ENCODE results near the gene MAP7. TPM values are rescaled to one million over a fixed set of nuclear protein-coding genes. Genes with fewer than 3 reads are reported as not detected.

MAP7 gene
- total and polyA plus RNA-seq, 7 experiments from 2014 or later: 0.13 to 1.1 (median 0.17) TPM

DNA sequence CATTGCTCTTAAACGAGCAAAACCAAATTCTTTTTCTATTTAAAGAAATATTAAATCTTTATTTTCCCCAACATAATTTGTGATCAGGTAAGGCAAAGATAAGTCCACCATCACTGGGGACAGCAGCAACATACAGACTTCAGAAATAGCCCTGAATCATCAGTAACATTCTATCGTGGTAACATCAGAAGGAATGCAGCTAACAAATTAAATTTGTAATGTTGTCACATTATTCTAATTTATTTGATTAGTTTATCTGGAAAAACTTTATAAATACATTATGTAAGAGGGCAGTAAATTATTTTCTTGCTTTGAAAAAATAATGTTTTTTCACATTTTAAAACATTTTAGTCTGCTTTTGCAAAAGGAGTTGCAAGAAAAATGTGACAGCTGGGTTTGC lies 206.9 kb downstream of the MAP7 start:
- Mint-ChIP-seq H3K4me3 (no peak overlapping the region), H3K9me3 (no peaks in the 10 kb centered on the region), H3K27me3 (peaks cover 0 to 10% (median 0%) of the 10 kb centered on the region in 5 donors), H3K27ac (no peak overlapping the region), H3K4me1 (peaks cover 0 to 3% (median 0%) of the 10 kb centered on the region in 7 donors), H3K36me3 (no peaks in the 10 kb centered on the region)
- ATAC-seq (no peak), DNase-seq (no peak)
- Histone ChIP-seq H3K36me3 (ENCODE audit: control insufficient read depth in 2 of 3, insufficient read depth in 3 of 3, low read length in 3 of 3) (no peaks in the 10 kb centered on the region), H3K4me1 (ENCODE audit: control insufficient read depth in 2 of 2, insufficient read depth in 2 of 2, low read length in 2 of 2) (no peaks in the 10 kb centered on the region), H3K4me3 (ENCODE audit: low read length) (no peak overlapping the region), H3K9me3 (ENCODE audit: control insufficient read depth in 2 of 3, low read length in 3 of 3) (no peaks in the 10 kb centered on the region), H3K27ac (ENCODE audit: low read depth, low read length) (no peak overlapping the region), H3K27me3 (ENCODE audit: control insufficient read depth in 2 of 2, insufficient read depth in 2 of 2, low read length in 2 of 2) (no peaks in the 10 kb centered on the region)
- ChIA-PET CTCF (interaction anchor here (0.7 kb wide), 1 partner anchor 8 kb away, joined by 5 read pairs; no protein-coding TSS in a partner anchor), POLR2A (no interaction called here)
- intact Hi-C loops (cut with micrococcal nuclease): no loop called here

DNA sequence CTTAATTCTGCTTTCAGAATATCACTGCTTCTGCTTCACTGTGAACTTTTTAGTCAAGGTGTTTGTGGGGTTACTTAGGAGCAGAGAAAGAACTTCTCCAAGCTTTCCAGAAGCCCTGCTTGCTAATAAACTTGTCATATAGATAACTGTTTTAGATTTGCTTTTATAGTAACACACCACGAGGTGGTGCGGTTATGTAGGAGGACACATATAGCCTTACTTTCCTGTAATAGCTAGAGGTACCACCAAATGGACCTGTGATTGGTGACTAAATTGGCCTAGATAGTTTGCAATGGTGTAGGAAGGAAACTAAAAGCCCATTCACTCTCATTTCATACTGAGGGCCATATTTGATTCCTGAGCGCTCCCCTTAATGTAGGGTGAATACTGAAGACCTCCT lies 208.3 kb downstream of the MAP7 start:
- ATAC-seq: no peak
- Mint-ChIP-seq H3K9me3 (no peaks in the 10 kb centered on the region), H3K4me3 (no peak overlapping the region), H3K4me1 (no peaks in the 10 kb centered on the region), H3K27me3 (peaks cover 0 to 12% (median 0%) of the 10 kb centered on the region in 5 donors), H3K36me3 (no peaks in the 10 kb centered on the region), H3K27ac (no peak overlapping the region)
- no peak overlapping the region for H3K4me3 ChIP-seq (ENCODE audit: low read length)
- H3K36me3 ChIP-seq (ENCODE audit: control insufficient read depth in 2 of 3, insufficient read depth in 3 of 3, low read length in 3 of 3): no peaks in the 10 kb centered on the region
- no peaks in the 10 kb centered on the region for H3K9me3 ChIP-seq (ENCODE audit: control insufficient read depth in 2 of 3, low read length in 3 of 3)
- no peaks in the 10 kb centered on the region for H3K4me1 ChIP-seq (ENCODE audit: control insufficient read depth in 2 of 2, insufficient read depth in 2 of 2, low read length in 2 of 2)
- no peak for DNase-seq
- H3K27me3 ChIP-seq (ENCODE audit: control insufficient read depth in 2 of 2, insufficient read depth in 2 of 2, low read length in 2 of 2): no peaks in the 10 kb centered on the region
- ChIA-PET POLR2A (no interaction called here), CTCF (no interaction called here)
- no peak overlapping the region for H3K27ac ChIP-seq (ENCODE audit: low read depth, low read length)
- intact Hi-C loops (cut with micrococcal nuclease): no loop called here

DNA sequence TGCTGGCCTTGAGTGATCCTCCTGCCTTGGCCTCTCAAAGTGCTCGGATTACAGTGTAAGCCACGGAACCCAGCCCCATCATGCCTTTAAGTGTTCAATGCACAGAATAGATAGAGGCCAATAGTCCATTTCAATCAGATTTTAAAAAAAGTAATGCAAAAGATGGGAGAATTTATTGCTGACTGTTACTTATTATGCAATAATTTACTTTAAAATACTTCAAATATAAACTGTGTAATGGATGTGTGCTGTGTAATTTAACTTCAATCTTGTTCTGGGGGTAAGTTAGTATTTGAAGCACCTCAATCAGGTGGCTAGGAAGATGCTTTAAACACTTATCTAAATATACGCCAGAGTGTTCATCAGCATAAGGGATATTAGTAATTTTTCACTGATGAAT lies 208.9 kb downstream of the MAP7 start:
- no peak overlapping the region for H3K4me3 Mint-ChIP-seq
- no peaks in the 10 kb centered on the region for H3K36me3 ChIP-seq (ENCODE audit: control insufficient read depth in 2 of 3, insufficient read depth in 3 of 3, low read length in 3 of 3)
- no peaks in the 10 kb centered on the region for H3K27me3 ChIP-seq (ENCODE audit: control insufficient read depth in 2 of 2, insufficient read depth in 2 of 2, low read length in 2 of 2)
- DNase-seq: no peak
- H3K9me3 Mint-ChIP-seq: no peaks in the 10 kb centered on the region
- no peaks in the 10 kb centered on the region for H3K4me1 ChIP-seq (ENCODE audit: control insufficient read depth in 2 of 2, insufficient read depth in 2 of 2, low read length in 2 of 2)
- H3K27ac ChIP-seq (ENCODE audit: low read depth, low read length): no peak overlapping the region
- no peak overlapping the region for H3K27ac Mint-ChIP-seq
- H3K9me3 ChIP-seq (ENCODE audit: control insufficient read depth in 2 of 3, low read length in 3 of 3): no peaks in the 10 kb centered on the region
- no peak for ATAC-seq
- no peak overlapping the region for H3K4me3 ChIP-seq (ENCODE audit: low read length)
- peaks cover 0 to 13% (median 0%) of the 10 kb centered on the region in 5 donors for H3K27me3 Mint-ChIP-seq
- H3K36me3 Mint-ChIP-seq: no peaks in the 10 kb centered on the region
- intact Hi-C loops (cut with micrococcal nuclease): no loop called here
- H3K4me1 Mint-ChIP-seq: no peaks in the 10 kb centered on the region
- ChIA-PET POLR2A (no interaction called here), CTCF (no interaction called here)

DNA sequence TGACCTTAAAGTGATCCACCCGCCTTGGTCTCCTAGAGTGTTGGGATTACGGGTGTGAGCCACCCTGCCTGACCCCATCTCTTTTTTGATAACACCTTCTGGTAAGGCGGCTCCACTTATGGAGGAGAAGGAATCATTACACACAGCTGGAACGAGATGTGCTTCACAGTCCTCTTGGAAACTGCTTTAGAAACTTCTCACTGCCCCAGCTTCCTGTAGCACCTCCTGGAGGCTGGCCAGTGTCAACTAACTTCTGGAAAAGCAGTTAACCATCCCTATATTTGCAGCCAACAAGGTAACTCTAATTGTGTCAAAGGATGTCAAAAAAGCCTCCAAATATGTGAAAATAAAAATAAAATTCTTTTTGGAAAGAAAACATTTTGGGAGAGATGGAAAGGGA lies 211.7 kb downstream of the MAP7 start:
- intact Hi-C loops (cut with micrococcal nuclease): no loop called here
- Mint-ChIP-seq H3K27ac (no peak overlapping the region), H3K9me3 (no peaks in the 10 kb centered on the region), H3K27me3 (peaks cover 0 to 11% (median 0%) of the 10 kb centered on the region in 5 donors), H3K4me1 (no peaks in the 10 kb centered on the region), H3K4me3 (no peak overlapping the region), H3K36me3 (no peaks in the 10 kb centered on the region)
- no peaks in the 10 kb centered on the region for H3K9me3 ChIP-seq (ENCODE audit: control insufficient read depth in 2 of 3, low read length in 3 of 3)
- H3K36me3 ChIP-seq (ENCODE audit: control insufficient read depth in 2 of 3, insufficient read depth in 3 of 3, low read length in 3 of 3): no peaks in the 10 kb centered on the region
- ChIA-PET POLR2A (no interaction called here), CTCF (no interaction called here)
- no peak for ATAC-seq
- no peak overlapping the region for H3K27ac ChIP-seq (ENCODE audit: low read depth, low read length)
- H3K4me1 ChIP-seq (ENCODE audit: control insufficient read depth in 2 of 2, insufficient read depth in 2 of 2, low read length in 2 of 2): no peaks in the 10 kb centered on the region
- H3K27me3 ChIP-seq (ENCODE audit: control insufficient read depth in 2 of 2, insufficient read depth in 2 of 2, low read length in 2 of 2): no peaks in the 10 kb centered on the region
- no peak for DNase-seq
- H3K4me3 ChIP-seq (ENCODE audit: low read length): no peak overlapping the region

DNA sequence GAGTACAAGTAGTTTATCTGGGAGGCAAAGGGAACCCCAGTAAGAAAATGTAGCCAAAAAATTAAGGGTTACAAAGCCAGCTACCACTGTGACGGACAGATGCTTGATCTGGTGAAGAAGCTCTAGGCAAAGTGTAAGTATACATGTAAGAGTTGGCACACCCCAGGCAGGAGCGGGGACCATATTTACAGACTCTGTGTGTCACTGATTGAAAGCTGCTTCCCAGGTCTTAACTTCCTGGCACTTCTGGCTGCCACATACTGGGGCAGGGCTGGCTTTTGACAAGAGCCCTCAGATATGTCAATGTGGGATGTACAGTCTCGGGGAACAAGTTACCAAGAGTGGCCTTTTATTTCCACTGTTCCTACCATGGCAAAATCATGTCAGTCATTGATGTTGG lies 212.6 kb downstream of the MAP7 start:
- intact Hi-C loops (cut with micrococcal nuclease): no loop called here
- Mint-ChIP-seq H3K4me1 (no peaks in the 10 kb centered on the region), H3K9me3 (no peaks in the 10 kb centered on the region), H3K36me3 (no peaks in the 10 kb centered on the region), H3K27me3 (peaks cover 0 to 11% (median 0%) of the 10 kb centered on the region in 5 donors), H3K27ac (no peak overlapping the region), H3K4me3 (no peak overlapping the region)
- no peak overlapping the region for H3K27ac ChIP-seq (ENCODE audit: low read depth, low read length)
- no peaks in the 10 kb centered on the region for H3K36me3 ChIP-seq (ENCODE audit: control insufficient read depth in 2 of 3, insufficient read depth in 3 of 3, low read length in 3 of 3)
- ChIA-PET POLR2A (no interaction called here), CTCF (no interaction called here)
- no peak overlapping the region for H3K4me3 ChIP-seq (ENCODE audit: low read length)
- H3K9me3 ChIP-seq (ENCODE audit: control insufficient read depth in 2 of 3, low read length in 3 of 3): no peaks in the 10 kb centered on the region
- DNase-seq: no peak
- ATAC-seq: no peak
- H3K4me1 ChIP-seq (ENCODE audit: control insufficient read depth in 2 of 2, insufficient read depth in 2 of 2, low read length in 2 of 2): no peaks in the 10 kb centered on the region
- H3K27me3 ChIP-seq (ENCODE audit: control insufficient read depth in 2 of 2, insufficient read depth in 2 of 2, low read length in 2 of 2): no peaks in the 10 kb centered on the region

DNA sequence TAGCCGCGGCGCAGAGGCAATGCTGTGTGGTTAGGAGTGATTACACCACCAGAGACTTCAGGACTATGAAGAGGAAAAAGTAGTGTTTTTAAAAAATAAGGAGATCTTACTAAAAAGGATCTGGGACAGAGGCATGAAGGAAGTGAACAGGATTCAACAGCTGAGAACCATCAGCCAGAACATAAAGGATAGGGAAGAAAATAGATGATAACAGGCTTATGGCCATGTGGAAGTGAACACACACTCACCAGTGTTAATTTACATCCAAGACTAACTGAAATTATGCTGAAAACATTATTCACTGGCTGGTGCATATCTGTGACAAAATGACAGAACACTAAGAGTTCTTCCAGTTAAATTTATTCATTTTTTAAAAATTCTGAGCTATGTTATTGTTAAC lies 213.1 kb downstream of the MAP7 start:
- H3K36me3 ChIP-seq (ENCODE audit: control insufficient read depth in 2 of 3, insufficient read depth in 3 of 3, low read length in 3 of 3): no peaks in the 10 kb centered on the region
- Mint-ChIP-seq H3K36me3 (no peaks in the 10 kb centered on the region), H3K27ac (no peak overlapping the region), H3K9me3 (no peaks in the 10 kb centered on the region), H3K4me1 (no peaks in the 10 kb centered on the region), H3K27me3 (peaks cover 0 to 8% (median 0%) of the 10 kb centered on the region in 5 donors), H3K4me3 (no peak overlapping the region)
- H3K4me1 ChIP-seq (ENCODE audit: control insufficient read depth in 2 of 2, insufficient read depth in 2 of 2, low read length in 2 of 2): no peaks in the 10 kb centered on the region
- no peaks in the 10 kb centered on the region for H3K27me3 ChIP-seq (ENCODE audit: control insufficient read depth in 2 of 2, insufficient read depth in 2 of 2, low read length in 2 of 2)
- ATAC-seq: no peak
- H3K9me3 ChIP-seq (ENCODE audit: control insufficient read depth in 2 of 3, low read length in 3 of 3): no peaks in the 10 kb centered on the region
- H3K27ac ChIP-seq (ENCODE audit: low read depth, low read length): no peak overlapping the region
- DNase-seq: no peak
- H3K4me3 ChIP-seq (ENCODE audit: low read length): no peak overlapping the region
- intact Hi-C loops (cut with micrococcal nuclease): no loop called here
- ChIA-PET CTCF (no interaction called here), POLR2A (no interaction called here)

DNA sequence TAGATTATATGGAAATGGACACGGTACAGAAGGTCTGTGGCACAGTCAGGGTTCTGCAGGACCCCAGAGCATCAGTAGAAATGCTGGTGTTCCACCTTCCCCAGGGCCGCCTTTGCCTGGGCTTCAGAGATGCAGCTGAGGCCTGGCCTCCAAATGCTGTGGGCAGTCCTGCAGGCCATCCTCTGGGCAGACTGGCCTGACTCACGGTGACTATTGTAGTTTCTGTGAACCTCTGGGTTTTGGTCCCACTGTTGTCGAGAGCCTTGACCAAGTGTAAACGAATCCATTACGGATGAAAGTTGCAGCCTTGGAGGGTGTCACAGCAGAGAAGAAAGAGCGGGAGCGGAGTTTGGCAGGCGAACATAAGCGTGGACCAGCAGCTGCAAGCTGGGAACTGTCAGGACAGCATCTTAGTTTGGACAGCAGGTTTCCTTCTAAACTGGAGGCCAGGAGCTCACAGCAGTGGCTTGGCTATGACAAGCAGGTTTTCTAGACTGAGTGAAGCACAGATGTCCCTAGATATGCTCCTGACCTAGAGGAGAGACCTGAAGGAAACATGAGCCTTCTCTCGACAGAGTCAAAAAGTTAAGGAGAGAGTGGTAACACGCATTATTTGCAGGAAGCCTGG lies 214.4 kb downstream of the MAP7 start:
- Mint-ChIP-seq H3K36me3 (no peaks in the 10 kb centered on the region), H3K9me3 (no peaks in the 10 kb centered on the region), H3K27me3 (peaks cover 0 to 3% (median 0%) of the 10 kb centered on the region in 5 donors), H3K4me1 (no peaks in the 10 kb centered on the region), H3K27ac (no peak overlapping the region), H3K4me3 (no peak overlapping the region)
- DNase-seq: no peak
- Histone ChIP-seq H3K27ac (ENCODE audit: low read depth, low read length) (no peak overlapping the region), H3K4me3 (ENCODE audit: low read length) (no peak overlapping the region), H3K9me3 (ENCODE audit: control insufficient read depth in 2 of 3, low read length in 3 of 3) (no peaks in the 10 kb centered on the region), H3K36me3 (ENCODE audit: control insufficient read depth in 2 of 3, insufficient read depth in 3 of 3, low read length in 3 of 3) (no peaks in the 10 kb centered on the region), H3K27me3 (ENCODE audit: control insufficient read depth in 2 of 2, insufficient read depth in 2 of 2, low read length in 2 of 2) (no peaks in the 10 kb centered on the region), H3K4me1 (ENCODE audit: control insufficient read depth in 2 of 2, insufficient read depth in 2 of 2, low read length in 2 of 2) (no peaks in the 10 kb centered on the region)
- CTCF ChIA-PET: no interaction called here
- POLR2A ChIA-PET: no interaction called here
- ATAC-seq: no peak
- intact Hi-C loops (cut with micrococcal nuclease): no loop called here
